Right atrium auricular region (tissue), 2 donors: ENCODE measurements around the gene MICALL2. TPM values are rescaled to one million over a fixed set of nuclear protein-coding genes. Genes with fewer than 3 reads are reported as not detected.

ENCODE experiments used
- DNase-seq: peaks from one replicate; pipeline ENCODE4 v3.0.0-alpha.2; 2019; ENCODE audit warnings: low spot score
- H3K27ac ChIP-seq, 2 donors: fragments of 200-600 bp; sonication (generic); 1 replicate in 1 of 2; 2 replicates in 1 of 2; pipeline ENCODE4 v1.5.1; 2016 to 2019
- H3K27me3 ChIP-seq, 2 donors: fragments of 200-600 bp; sonication (generic); one replicate each; pipeline versions ENCODE4 v1.5.1 to v1.6.0; 2017 to 2019
- H3K36me3 ChIP-seq: fragments of 200-600 bp; sonication (generic); one replicate; pipeline ENCODE4 v1.5.1; 2016
- H3K4me1 ChIP-seq, 2 donors: fragments of 200-600 bp; sonication (generic); one replicate each; pipeline versions ENCODE4 v1.5.1 to v1.6.0; 2017 to 2019
- H3K4me3 ChIP-seq, 2 donors: fragments of 200-600 bp; sonication (generic); 1 replicate in 1 of 2; 2 replicates in 1 of 2; pipeline ENCODE4 v1.5.1; 2017 to 2019; ENCODE audit warnings: mild to moderate bottlenecking in 1 of 2, moderate library complexity in 1 of 2
- H3K9me3 ChIP-seq, 2 donors: fragments of 200-600 bp; sonication (generic); one replicate each; pipeline ENCODE4 v1.5.1; 2019
- total RNA-seq, 2 donors: library from RNA; depleted of rRNA; stranded (reverse); fragments of >200 nt; gene quantifications; one replicate each; pipeline ENCODE4 v1.1.0, GENCODE V29; 2016
- TF ChIP-seq, protein P1 (sequence below), 2 donors: fragments of 200-600 bp; sonication (generic); IDR thresholded peaks; one replicate each; pipeline ENCODE4 v1.5.1; 2019; ENCODE audit warnings: antibody characterized with exemption in 2 of 2

The MICALL2 gene
- total RNA-seq, 2 donors from 2014 or later: 3.6 to 9.4 TPM

DNA sequence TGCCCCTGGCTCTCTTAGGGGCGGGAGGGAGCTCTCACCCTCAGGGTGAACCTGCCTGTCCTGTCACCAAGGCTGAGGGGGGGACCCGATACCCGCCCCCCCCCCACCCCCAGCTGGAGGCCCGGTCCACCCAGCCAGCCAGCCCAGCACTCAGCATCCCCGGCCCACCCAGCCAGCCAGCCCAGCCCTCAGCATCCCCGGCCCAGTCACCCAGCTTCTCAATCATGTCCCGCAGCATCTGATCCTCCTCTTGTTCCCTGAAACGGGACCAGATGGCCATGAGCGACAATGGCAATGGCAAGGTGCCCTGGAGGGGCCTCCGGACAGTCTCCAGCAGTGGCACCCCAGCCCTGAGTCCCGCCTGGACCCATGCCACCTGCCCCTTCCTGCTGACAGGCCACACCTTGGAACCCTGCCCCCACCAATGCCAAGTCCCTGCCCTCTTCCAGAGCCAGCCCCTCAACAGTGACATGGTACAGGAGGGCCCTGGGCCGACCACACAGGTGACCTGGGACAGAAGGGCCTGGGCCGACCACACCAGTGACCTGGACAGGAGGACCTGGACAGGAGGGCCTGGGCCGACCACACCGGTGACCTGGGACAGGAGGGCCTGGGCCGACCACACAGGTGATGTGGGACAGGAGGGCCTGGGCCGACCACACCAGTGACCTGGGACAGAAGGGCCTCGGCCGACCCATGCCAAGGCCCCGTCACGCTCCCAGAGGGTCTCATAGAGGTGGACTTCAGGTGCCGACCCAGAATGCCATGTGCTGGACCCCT is 24.2 kb downstream of the MICALL2 start:
- H3K36me3 ChIP-seq: no peaks in the 10 kb centered on the region
- no peak overlapping the region for H3K4me3 ChIP-seq
- DNase-seq: no peak
- TF ChIP-seq, protein P1, sequence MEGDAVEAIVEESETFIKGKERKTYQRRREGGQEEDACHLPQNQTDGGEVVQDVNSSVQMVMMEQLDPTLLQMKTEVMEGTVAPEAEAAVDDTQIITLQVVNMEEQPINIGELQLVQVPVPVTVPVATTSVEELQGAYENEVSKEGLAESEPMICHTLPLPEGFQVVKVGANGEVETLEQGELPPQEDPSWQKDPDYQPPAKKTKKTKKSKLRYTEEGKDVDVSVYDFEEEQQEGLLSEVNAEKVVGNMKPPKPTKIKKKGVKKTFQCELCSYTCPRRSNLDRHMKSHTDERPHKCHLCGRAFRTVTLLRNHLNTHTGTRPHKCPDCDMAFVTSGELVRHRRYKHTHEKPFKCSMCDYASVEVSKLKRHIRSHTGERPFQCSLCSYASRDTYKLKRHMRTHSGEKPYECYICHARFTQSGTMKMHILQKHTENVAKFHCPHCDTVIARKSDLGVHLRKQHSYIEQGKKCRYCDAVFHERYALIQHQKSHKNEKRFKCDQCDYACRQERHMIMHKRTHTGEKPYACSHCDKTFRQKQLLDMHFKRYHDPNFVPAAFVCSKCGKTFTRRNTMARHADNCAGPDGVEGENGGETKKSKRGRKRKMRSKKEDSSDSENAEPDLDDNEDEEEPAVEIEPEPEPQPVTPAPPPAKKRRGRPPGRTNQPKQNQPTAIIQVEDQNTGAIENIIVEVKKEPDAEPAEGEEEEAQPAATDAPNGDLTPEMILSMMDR (IDR thresholded peaks at IDR 0.05): no peak
- peaks cover 0 to 7% of the 10 kb centered on the region in 2 donors for H3K4me1 ChIP-seq
- no peaks in the 10 kb centered on the region for H3K9me3 ChIP-seq
- H3K27ac ChIP-seq: no peak overlapping the region
- H3K27me3 ChIP-seq: no peaks in the 10 kb centered on the region

GRCh38 chr7:1434165-1434718 is 25.0 kb downstream of the MICALL2 start:
- H3K4me3 ChIP-seq: no peak overlapping the region
- H3K9me3 ChIP-seq: no peaks in the 10 kb centered on the region
- TF ChIP-seq, protein P1 (IDR thresholded peaks at IDR 0.05): no peak
- no peaks in the 10 kb centered on the region for H3K36me3 ChIP-seq
- DNase-seq: no peak
- H3K27ac ChIP-seq: no peak overlapping the region
- no peaks in the 10 kb centered on the region for H3K27me3 ChIP-seq
- H3K4me1 ChIP-seq: peaks cover 0 to 7% of the 10 kb centered on the region in 2 donors

DNA sequence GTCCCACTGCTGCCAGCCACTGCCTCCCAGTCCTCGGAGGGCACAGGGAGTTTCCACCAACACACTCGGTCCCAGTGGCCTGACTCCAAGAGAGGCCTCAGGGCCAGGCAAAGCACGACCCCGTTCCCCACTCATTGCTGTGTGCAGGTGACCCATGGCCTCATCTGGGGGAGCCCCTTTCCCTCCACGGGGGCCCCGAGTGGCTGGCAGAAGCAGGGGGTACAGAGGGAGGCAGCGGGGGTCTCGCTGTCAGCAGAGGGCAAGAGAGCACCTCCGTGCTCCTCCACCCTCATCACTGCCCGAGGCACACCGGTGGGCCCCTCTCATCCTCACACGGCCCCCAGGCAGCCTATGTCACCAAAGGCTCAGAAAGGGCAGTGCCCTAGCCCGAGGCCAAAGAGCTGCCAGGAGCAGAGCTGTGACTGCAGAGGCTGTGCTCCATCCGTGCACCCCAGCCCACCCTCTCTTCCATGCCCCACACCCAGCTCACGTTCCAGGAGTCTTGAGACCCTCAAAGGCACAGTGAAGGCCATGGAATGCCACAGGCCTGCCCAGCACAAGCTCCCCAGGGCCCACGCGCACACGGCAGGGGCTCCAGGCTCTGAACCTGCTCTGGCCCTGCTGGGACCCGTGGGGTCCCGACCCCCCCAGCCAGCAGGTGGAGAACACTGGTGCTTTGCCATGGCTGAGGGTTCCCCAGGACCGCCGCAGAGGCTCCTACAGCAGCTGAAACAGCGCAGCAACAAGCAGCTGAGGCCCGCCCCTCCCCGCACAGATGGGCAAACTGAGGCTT is 25.9 kb downstream of the MICALL2 start:
- no peak for DNase-seq
- no peak overlapping the region for H3K27ac ChIP-seq
- H3K4me1 ChIP-seq: peaks cover 0 to 7% of the 10 kb centered on the region in 2 donors
- TF ChIP-seq, protein P1 (IDR thresholded peaks at IDR 0.05): no peak
- H3K4me3 ChIP-seq: no peak overlapping the region
- H3K9me3 ChIP-seq: no peaks in the 10 kb centered on the region
- no peaks in the 10 kb centered on the region for H3K27me3 ChIP-seq
- no peaks in the 10 kb centered on the region for H3K36me3 ChIP-seq

GRCh38 chr7:1432411-1433082 is 26.7 kb downstream of the MICALL2 start:
- H3K27me3 ChIP-seq: no peaks in the 10 kb centered on the region
- no peak overlapping the region for H3K27ac ChIP-seq
- DNase-seq: peak; percentile 67
- TF ChIP-seq, protein P1 (IDR thresholded peaks at IDR 0.05): peak; percentile 91 to 99
- no peak overlapping the region for H3K4me3 ChIP-seq
- H3K9me3 ChIP-seq: no peaks in the 10 kb centered on the region
- no peaks in the 10 kb centered on the region for H3K36me3 ChIP-seq
- peaks cover 0 to 7% of the 10 kb centered on the region in 2 donors for H3K4me1 ChIP-seq

- DNase-seq: no peak
- Histone ChIP-seq H3K27me3 (no peaks in the 10 kb centered on the region), H3K4me1 (peaks cover 0 to 7% of the 10 kb centered on the region in 2 donors), H3K36me3 (no peaks in the 10 kb centered on the region), H3K4me3 (no peak overlapping the region), H3K9me3 (no peaks in the 10 kb centered on the region), H3K27ac (no peak overlapping the region)
- TF ChIP-seq, protein P1 (IDR thresholded peaks at IDR 0.05): no peak
Measured at GRCh38 chr7:1431634-1432380, 27.5 kb downstream of the MICALL2 start.
